NCI-H2081 treated with DMSO at 0.1 percent for 48 hours (cell line): ENCODE data around the gene SCFD2.

ENCODE experiments used
- DNase-seq: peaks from one replicate; lab custom pipeline; 2025; lab: John Stamatoyannopoulos, UW

SCFD2 gene

DNA sequence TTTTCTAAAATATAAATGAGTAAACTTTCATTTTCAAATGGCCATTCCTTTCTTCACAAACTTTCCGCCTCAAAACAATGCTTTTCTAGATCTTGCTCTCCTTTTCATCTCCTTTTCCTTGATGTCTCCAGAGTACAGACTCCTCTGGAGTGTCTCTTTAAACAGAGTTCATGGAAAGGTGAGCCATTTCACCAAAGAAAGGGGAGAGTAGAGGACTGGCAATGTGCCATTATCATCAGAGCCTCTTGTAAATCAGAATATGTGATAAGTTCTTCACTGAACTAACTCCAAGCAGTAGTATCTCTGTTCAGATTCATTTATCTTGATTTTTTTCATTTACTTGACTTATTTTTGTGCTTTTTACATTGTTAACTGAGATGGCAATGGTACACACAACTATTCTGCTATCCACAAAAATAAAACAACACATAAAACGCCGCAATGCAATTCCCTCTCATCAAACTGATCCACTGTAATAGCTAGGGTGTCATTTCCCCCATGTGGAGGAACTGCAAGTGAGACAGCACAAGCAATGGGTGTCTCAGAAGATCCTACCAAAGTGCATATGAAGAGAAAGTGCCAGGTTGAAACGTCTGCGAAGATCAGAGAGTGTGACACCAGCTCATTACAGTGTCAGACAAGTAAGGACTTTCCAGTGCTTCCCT lies 378.3 kb downstream of the SCFD2 start:
- no peak for DNase-seq

DNA sequence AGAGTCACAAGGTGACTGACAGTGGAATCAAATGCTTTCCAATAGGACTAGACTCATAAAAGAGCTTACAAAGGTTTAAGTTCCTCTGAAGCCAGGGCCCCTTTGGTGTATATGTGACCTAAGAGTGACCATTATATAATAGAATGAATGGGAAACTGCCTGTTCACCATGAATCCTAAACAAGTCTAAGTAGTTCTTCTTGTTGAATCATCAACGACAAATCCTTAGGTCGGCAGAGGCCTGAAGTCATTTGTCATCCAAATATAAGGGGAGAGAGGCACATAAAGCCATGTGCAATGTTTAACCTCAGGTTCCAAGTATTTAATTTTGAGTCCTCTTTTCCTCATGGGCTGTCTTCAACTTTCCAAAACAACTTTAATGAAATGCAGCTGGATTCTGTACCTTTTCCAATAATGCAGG lies 381.4 kb downstream of the SCFD2 start:
- DNase-seq: no peak

DNA sequence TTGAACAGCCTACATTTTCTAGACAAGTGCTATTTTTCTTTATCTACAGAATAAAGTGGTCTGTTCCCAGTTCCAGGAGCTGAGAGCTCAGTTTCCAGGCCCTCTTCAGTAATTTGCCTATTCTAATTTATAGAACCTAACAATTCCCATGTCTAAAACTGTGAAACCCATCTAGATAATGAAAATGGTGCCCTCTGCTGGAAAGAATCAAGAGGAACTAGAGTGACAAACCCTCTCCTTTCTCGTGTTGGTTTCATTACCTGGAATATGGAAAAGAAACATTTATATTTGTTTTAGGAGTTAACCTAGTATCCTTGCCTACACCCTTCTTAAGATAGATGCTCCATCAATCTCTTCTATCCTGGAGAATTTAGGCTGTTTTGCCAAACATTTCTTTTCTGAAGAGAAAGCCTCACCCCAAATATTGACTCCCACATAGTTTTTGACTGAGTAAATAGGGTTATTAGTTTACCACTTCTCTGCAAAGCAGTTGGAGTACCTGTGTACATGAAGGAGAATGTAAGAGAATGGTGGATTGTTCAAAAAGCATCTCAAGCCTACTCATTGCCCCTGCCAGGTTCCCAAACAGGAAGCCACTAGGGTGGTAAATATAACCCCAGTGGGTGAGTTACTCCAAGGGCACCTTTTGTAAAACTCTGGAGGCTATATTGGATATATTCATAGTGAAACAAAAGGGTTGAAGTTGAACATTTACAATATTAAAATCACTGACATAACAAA lies 382.1 kb downstream of the SCFD2 start:
- DNase-seq: no peak

DNA sequence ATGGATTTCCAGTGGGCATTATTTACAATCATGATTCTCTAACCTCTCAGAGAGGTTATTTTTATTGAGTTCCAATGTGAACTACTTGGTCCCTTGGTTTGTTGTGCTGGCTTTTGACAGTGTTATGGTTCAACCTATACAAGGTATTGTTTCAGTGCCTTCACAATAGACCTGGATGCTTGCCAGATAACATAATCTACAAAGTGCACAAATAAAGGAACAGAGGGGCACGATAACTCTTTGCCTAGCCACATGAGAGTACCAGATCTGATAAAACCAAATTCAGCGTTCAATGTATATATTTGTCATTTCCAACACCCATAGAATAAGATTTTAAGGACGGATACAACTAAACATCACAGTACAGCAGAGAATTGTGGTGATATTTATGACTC lies 382.9 kb downstream of the SCFD2 start:
- DNase-seq: no peak

DNA sequence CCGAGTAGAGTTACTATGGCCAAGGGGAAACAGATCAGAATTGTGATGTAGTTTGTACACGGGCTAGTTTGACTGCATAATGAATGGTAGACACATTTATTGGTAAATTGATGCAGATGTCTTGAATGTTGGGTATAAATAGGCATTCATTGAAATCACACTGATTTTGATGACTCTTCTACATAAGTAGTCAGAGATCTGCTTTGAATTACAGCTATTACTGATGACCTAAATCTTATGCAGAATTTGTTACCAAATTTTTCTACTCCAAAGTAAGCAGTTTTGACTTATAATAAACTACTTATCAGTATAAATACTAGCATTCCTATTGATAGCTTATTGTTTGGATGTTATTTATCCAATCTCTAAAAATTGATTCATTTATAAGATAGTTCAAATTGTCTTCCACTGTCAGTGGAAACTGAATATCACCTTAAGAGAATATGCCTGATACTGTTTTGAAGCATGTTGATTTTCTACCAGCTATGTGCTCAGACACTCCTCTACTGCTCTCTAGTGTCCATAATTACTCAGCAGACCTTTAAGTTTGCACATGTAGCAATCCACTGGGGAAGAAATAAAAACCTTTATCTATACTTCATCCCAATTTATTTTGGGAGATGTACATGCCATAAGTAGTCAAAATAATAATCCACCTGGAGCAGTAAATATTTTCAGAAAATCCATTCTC lies 383.5 kb downstream of the SCFD2 start:
- peak; percentile 11 for DNase-seq

DNA sequence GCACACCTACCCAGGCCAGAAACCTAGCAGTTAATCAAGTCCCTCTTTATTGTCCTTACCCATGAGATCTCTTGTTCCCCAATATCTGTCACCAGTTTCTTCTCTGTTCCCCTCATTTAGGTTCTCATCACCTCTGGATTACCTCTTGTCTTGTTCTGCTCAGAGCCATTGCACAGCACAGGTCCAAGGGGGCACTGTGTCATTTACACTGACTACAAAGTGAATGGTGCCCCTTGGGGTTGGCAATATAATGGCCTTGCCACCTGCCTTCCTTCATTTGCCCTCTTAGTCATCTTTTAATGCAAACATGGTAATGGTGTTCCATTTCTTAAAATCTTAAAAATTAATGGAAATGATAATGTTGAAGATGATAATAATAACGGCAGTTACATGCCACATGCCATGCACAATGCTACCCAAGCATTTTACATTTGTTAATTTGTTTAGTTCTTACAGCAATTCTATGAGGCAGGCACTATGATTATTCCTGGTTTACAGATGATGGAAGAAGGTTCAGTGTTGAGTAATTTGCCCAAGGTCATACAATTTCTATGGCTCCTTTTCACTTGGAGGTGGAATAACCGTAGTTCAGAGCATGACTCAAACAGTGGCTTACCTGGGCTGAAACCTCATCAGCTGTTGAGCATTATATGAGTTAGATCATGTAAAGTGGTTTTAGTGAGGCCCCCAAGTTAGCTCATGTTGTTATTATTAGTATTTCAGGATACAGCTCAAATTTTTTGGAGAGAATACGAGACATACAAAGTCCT lies 385.9 kb downstream of the SCFD2 start:
- DNase-seq: no peak

DNA sequence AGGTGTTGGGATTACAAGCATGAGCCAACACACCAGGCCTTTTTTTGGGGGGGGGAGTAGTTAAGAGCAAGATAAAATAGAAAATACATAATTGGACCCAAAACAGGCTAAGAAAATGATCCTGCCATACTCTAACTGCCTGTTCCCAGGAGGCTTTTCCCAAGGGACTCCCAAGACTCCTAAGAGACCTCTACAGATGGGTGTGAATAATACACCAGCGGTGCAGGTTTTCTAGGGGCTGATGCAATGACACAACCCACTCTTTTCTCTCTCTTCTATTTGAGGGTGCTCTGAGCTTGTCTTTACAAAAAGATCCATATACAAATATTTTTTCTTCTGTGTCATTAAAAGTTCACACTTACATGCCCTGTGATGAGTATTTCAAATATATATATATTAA lies 386.8 kb downstream of the SCFD2 start:
- DNase-seq: no peak

DNA sequence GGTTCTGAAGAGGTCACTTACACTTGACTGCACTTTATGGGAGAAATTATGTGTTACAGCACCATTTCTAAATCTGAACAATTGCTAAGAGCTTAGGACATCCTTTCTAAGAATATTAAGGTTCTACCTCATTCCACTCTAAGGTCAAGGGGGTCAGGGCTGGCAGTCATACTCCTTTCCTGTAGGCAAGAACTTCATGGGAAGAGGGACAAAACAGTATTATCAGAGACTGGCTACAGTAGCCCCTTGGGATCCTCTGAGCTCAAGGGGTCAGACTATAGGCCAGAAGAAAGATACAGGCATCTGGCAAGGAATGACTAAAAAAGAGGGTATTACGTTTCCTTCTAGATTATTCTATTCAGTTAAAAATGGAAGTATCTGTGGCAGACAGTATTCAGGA lies 388.6 kb downstream of the SCFD2 start:
- DNase-seq: no peak

DNA sequence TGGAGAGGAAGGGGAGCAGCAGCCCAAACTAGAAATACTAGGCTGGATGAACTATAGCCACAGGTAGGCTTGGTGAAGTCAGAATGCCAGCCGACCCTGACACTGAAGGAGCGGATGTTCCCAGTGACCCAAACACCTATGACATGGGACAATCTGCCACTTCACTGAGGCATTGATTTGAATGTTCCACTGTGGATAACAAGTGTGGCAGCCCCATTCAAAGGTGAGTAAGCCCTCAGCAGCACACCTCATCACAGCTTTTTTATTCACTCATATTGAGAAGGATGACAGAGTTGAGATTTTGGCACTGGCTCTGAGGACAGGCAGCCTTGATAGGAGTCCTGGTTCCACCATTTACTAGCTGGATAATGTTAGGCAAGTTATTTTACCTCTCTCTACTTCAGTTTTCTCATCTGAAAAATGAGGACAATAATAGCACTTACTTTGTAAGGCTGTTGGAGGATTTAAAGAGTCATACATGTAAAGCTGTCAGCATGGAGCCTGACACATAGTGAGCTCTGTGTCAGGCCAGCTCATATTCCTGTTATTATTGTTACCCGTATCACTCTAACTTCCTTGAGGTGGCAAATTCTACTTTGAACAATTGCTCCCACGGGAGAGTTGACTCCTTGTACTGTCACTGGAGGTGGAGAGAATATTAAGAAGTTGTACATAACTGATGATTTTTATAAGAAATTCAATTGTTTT lies 389.2 kb downstream of the SCFD2 start:
- DNase-seq: no peak

DNA sequence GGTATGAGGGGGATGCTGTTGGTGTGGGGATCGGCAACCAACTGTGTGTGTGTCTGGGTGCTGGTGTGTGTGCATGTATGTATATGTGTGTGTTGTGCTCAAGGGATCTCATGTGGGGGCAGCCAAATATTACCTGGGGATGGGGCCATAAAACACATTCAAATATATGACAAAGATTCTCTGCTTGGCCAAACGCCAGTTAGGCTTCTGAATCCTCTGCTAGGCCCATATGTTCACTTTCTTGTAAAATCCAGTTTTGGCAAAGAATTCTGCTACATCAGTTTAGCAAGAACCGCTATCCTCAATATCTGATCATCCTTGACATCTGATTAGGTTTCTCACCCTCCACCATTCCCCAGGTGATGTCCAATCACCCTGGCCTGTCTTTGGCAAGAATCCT lies 397.2 kb downstream of the SCFD2 start:
- DNase-seq: no peak

DNA sequence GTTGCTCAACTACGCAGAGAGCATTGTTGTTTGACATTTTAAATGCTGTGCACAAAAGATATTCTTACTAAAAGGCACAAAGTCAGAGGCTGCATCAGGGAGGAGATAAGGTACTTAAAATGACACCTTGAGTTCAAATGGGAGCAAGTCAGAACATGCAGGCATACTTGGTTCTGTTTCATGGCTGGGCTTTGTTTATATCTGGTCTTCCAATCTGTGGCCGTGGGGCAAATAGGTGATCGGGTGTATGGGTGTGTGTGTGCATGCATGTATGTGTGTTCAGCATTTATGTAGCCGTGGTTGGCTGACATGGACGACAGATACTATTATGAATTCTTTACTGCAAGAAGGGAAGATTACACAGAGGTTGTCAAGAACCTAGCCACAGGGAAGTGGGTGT lies 397.6 kb downstream of the SCFD2 start:
- no peak for DNase-seq

DNA sequence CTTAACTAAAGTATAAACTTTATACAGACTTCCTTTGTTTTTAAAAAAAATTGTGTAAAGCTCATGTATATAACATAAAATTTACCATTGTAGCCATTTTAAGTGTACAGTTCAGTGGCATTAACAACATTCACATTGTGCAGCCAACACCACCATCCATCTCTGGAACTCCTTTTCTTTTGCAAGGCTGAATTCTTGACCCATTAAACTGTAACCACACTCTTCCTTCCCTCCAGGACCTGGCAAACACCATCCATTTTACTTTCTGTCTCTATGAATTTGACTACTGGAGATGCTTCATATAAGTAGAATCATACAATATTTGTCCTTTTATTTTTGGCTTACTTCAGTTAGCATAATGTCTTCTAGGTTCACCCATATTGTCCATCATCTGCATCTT lies 399.1 kb downstream of the SCFD2 start:
- no peak for DNase-seq

DNA sequence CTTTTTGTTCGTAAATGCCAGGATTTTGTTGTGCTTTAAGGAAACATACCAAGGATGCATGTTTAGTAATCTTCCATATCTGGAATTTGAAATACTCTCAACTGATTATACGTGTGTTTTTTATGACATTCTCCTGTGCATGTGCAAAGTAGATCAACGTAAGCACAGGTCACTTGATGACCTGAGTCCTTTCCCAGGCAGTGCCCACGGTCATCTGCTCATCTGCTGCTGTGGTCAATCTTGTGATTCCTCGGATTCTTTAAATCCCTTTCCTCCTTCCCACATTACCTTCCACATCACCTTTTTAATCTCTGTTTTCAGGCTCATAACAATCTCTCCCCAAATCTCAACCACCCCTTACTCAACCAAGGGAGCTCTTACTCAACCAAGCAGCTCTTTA lies 399.7 kb downstream of the SCFD2 start:
- DNase-seq: no peak

DNA sequence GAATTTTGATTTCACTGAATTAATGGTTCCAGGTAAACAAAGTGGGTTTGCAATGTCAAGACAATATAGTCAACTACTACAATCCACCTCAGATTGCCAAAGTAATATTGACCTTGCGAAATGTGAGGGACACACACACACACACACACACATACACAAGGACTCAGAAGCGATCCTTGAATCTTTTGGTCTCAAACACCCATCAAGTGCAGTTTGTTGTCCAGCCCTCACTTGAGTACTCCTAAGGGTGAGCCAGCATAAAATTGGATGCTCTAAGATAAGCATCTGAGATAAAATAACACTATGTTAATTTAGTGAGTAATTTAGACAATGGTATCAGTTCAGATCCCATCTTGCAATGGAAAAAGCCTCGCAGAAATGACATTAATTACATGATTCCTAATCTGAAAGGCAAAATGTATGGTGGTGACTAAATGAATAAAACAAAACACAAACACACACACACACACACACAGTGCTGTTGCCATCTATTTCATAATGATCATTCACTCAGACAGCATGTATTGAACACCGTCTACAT lies 401.2 kb downstream of the SCFD2 start:
- no peak for DNase-seq

DNA sequence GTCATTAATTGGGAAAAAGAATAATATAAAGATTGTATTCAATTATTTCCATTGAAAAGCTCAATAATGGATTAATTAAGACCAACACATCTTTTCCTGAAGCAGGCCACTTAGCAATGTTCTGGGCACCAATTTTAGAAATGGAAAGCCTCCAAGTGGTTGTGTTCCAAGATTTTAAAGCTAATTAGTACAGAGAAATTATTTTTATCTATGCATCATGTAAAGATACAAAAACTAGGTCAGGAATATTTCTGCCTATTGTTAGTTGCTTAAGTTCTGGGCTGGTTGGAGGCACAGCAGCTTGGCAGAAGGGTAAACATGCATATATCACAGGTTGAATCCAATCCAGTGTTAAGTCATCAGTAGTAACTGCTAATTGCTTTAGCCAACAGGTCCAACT lies 401.9 kb downstream of the SCFD2 start:
- DNase-seq: no peak

DNA sequence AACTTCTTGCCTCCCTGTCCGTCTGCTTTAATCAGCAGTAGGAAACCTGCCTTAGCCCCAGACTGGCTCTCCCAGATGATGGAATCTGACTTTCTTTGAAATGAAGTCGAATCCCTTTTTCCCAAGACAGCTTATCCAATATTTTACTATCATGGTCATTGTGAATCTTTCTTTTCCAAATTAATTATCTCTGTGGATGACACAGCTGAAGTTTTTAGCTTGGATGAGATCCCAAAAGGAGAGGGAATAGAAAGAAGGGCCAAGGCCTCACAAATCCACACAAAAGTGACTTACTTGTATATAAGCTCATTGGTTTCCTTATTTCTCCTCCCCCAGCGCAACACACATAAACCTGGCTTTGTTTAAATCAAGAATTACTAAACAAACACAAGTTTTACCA lies 403.1 kb downstream of the SCFD2 start:
- no peak for DNase-seq

DNA sequence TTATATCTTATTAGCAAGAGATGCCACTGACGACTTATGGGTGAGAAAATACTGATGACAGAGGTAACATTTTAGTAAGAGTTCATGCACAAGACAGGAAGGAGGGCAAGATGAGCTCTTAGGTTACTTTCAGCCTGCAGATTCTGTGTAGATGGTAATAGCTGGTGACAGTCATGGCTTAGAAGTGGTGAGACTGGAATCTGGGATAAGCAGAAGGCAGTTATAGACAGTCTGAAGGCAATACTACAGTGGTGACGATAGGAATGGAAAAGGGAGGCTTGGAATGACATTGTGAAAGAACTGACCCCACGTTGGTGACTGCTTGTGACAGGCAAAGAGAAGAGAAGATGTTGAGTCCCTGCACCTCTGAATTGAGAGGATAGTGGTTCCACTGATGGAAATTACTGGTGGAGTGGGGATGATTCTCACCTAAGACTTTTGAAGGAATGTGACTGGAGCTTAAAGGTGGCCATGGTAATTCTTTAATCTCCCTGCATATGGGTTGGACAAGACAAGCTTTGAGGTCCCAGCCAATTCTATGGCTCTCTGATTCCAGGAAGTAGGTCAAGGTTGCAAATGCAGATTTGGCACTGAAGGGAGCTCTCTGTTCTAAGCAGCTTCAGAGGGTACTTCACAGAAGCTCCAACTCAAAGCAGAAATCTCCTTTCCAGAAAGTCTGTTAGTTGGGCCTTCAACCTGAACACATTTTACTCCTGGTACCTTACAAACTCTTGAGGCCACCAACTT lies 404.0 kb downstream of the SCFD2 start:
- DNase-seq: no peak

DNA sequence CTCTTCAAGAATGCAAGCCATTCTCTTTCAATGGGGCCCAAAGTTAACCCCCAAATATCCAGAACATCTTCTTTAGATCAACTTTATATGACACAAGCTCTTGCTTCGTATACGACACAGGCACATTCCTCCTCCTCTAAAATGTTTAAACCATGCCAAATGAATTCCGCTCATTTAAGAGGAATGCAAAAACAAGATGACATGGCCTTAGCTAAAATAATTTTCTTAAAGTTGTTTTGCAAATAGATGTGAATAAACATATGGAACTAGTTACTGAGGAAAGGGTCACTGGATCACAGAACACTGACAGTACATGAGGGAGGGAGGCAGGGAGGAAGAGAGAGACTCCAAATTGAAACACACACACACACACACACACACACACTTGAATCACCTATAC lies 406.3 kb downstream of the SCFD2 start:
- DNase-seq: no peak

DNA sequence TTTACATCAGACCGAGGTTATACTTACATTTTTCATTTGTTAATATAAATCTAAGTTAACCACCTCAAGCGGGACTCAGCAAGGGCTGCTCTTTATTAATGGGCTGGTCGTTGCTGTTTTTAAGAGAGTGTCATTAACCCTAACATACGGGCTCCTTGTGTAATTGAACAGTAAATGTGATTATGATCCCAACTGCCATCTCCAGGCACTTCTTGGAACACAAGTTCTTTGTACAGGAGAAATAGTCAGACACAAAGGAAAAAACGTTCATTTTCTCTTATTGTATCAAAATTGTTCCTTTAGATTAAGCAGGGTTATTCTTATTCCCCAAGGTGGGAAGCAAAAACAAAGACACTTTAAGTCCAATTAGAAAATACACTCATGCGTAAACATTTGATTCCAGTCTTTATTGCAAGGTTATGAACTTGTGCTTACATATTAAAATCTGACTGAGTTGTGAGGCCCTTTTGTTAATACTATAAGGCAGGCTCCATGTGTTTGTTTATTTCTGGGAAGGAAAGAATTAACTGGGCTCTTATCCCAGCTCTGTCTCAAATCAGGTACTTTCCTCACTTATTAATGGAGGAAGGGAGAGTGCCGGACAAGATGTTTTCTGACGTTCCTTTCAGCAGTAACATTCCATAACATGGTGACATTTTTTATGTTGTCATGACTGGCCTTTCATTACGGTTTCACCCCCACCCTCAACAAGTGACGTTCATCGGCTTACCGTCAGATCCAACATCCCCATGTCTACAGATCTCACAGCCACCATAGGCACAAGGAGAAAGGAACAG lies 407.8 kb downstream of the SCFD2 start:
- no peak for DNase-seq

DNA sequence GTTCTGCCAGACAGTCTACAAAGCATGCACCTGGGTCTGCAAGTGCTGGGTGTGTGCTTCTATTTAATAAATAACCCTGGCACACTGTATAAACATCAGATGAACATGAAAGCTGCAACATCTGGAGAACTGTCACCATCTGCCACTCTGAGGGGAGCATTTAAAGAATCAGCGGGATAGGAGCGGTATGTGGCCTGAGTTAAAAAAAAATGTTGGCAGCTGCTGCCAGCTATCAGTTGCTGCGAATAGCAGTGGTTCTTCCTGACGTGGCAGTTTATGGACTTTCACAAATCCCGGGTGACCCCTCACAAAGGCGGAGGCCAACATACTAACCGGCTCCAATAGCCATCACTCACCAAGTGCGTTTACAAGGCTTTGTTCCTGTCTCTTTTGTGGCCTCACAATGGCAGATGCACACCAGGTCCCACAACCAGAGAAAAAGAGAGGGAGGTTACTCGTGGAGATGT lies 408.6 kb downstream of the SCFD2 start:
- DNase-seq: peak; percentile 90
